Measurements from ENCODE around the gene TANGO2.

Gene TANGO2

DNA sequence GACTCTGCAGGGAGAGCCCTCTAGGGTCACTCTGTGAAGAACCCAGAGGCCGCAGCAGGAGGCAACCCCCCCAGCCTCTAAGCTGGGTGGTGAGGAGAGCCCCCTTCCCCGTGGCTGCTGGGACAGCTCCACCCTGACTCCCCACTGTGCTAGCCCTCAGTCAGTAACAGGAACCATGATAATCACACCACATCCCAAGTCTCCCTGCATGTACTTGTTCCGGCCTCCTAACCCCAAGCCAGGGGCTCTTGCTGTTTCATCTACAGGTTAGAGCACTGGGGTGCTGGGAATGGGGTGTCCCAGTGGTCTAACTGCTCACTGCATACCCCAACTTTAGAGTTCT is 31.2 kb upstream of the TANGO2 start:
- Mint-ChIP-seq H3K4me3 (no peak overlapping the region), H3K27me3 (no peaks in the 10 kb centered on the region), H3K36me3 (ENCODE audit: low read depth) (no peaks in the 10 kb centered on the region), H3K9me3 (no peaks in the 10 kb centered on the region), H3K4me1 (ENCODE audit: low read depth) (no peaks in the 10 kb centered on the region), H3K27ac (no peak overlapping the region)

DNA sequence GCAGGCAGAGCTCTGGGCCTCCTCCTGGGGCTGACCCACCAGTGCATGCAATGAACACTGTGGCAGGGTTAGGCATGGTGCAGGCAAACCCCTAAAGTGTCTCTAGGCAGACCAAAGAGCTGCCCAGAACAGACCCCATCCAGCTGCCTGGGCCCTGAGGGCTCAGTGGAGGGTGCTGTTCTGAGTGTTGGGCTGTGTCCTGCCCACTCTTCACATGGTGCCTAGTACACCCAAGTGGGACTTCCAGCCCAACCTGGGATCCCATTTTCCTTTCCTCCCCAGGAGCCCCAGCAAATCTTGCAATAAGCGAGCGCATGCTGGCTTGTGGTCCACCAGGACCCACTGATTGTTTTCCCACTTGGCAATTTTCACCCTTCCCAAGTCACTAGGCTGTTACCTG is 30.7 kb upstream of the TANGO2 start:
- no peaks in the 10 kb centered on the region for H3K36me3 Mint-ChIP-seq (ENCODE audit: low read depth)
- no peaks in the 10 kb centered on the region for H3K27me3 Mint-ChIP-seq
- no peak overlapping the region for H3K27ac Mint-ChIP-seq
- H3K4me1 Mint-ChIP-seq (ENCODE audit: low read depth), result no peaks in the 10 kb centered on the region
- no peaks in the 10 kb centered on the region for H3K9me3 Mint-ChIP-seq
- no peak overlapping the region for H3K4me3 Mint-ChIP-seq

DNA sequence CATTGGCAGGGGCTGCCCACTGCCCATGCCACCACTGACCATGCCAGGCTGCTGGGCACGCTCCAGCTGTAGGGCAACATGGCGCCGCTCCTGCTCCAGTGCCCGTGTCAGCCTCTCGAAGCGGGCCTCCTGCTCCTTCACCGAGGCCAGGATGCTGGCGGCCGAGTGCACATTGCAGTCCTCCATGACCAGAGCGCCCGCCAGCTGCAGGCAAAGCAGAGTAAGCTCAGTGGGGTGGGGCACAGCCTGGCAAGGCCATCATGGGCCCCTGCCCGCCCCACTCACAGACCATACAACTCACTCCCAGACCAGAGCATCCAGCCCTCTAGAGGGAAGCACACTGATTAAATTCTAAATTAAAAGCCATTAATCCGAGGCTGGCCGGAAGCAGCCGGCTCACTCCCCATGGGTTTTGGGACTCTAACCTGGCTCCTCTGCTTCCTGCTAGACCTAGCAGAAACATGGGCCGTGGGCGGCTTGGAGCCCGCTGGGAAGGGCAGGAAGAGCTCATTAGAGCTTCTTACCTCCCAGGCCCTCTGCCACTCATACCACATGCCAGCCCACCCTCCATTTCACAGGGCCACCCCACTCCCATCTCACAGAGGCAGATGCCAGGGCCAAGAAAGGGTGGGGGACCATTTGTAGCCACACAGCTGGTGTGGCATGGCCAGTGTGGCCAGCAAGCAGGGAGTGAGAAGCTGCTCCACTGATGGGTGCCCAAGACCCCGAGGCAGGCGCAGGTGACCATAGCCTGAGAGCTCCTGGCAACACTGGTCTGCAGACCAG is 30.1 kb upstream of the TANGO2 start:
- Mint-ChIP-seq H3K4me3 (no peak overlapping the region), H3K27me3 (no peaks in the 10 kb centered on the region), H3K36me3 (ENCODE audit: low read depth) (no peaks in the 10 kb centered on the region), H3K9me3 (no peaks in the 10 kb centered on the region), H3K4me1 (ENCODE audit: low read depth) (no peaks in the 10 kb centered on the region), H3K27ac (no peak overlapping the region)

DNA sequence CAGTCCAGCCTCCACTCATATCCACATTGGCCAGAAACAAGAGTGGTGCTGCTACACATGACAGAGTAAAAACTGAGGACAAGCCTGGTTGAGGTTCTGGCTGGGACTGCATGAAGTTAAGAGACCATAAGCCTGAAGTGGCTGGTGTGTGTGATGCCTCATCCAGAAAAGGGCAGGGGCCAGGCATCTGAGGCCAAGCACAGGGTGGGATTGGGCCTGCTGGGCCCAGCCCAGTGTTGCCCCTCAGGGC is 29.6 kb upstream of the TANGO2 start:
- no peaks in the 10 kb centered on the region for H3K36me3 Mint-ChIP-seq (ENCODE audit: low read depth)
- H3K4me3 Mint-ChIP-seq, result no peak overlapping the region
- no peaks in the 10 kb centered on the region for H3K4me1 Mint-ChIP-seq (ENCODE audit: low read depth)
- H3K27me3 Mint-ChIP-seq, result no peaks in the 10 kb centered on the region
- no peaks in the 10 kb centered on the region for H3K9me3 Mint-ChIP-seq
- no peak overlapping the region for H3K27ac Mint-ChIP-seq

DNA sequence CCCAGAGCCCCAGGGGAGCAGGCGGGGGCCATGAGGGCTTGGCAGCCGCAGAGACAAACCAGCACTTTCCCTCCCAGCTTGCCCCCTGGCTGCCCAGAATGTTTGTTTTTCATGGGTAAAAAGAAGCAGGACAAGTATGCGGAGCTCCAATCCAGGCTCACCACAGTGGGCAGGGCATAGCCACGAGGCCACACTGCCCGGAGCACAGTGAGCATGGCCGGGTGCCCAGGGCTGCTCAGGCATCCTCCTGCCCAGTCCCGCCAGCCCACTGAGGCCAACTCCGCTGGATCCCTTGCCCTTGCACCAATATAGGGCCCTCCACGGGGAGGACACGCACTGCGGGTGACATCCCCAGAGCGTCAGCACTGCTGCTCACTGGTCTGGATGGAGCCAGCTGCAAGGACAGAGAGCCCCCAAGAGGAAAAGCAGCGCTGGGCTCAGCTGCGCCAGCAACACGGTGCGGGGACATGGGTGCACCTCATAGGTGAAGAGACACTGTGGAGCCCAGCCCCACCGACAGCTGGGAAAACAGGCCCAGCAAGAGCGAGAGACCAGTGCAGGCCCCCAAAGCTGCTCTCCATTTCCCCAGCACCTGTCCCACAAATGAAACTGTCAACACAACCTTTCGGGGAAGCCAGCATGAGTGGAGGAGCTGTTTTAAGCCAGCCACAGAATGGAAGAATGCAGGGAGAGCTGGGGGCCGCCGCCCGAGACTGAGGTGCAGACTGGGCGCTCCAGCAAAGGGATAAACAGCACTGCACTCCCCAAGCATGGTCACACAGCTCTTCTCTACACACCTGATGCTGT is 29.1 kb upstream of the TANGO2 start:
- H3K27me3 Mint-ChIP-seq, result no peaks in the 10 kb centered on the region
- H3K4me3 Mint-ChIP-seq, result no peak overlapping the region
- H3K36me3 Mint-ChIP-seq (ENCODE audit: low read depth), result no peaks in the 10 kb centered on the region
- no peaks in the 10 kb centered on the region for H3K9me3 Mint-ChIP-seq
- H3K27ac Mint-ChIP-seq, result no peak overlapping the region
- no peaks in the 10 kb centered on the region for H3K4me1 Mint-ChIP-seq (ENCODE audit: low read depth)

DNA sequence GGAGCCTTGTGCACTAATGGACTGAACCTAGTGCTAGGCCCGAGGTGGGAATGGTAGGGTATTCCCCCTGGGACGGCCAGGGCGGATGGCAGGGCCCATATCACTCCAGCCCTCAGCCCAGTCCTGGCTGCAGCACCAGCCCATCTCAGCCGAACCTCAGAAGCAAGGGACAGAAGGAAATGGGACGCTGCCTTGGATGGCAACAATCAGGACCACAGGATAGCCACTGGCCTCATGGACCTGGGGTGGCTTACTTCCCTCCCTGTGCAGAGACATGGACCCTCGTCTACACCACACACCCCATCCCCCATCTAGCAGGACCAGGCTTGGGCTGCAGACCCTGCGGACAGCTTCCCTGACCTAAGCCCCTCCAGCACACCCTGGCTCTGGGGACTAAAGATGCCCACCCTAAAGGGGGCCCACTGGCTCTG is 28.4 kb upstream of the TANGO2 start:
- Mint-ChIP-seq H3K4me3 (no peak overlapping the region), H3K36me3 (ENCODE audit: low read depth) (no peaks in the 10 kb centered on the region), H3K9me3 (no peaks in the 10 kb centered on the region), H3K4me1 (ENCODE audit: low read depth) (no peaks in the 10 kb centered on the region), H3K27ac (no peak overlapping the region), H3K27me3 (no peaks in the 10 kb centered on the region)

DNA sequence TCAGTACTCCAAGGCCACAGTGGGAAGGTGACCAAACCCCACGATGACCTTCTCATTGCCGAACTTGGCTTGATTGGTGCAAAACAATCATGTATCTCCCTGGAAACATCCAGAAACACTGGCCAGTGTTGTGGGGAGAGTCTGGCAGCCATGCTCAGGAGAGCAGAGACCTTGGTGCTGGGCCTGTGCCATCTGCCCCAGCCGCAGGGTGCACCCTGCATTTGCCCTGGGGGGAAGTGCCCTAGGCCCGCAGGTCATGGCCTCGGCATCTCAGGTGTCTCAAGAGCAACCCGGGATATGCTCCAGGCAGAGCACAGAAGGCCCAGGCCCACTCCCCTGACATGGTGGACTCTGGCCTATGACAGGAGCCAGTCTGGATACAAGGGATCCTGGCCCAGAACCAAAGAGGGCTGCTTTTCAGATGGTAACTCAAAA is 28.0 kb upstream of the TANGO2 start:
- Mint-ChIP-seq H3K27me3 (no peaks in the 10 kb centered on the region), H3K4me3 (no peak overlapping the region), H3K4me1 (ENCODE audit: low read depth) (no peaks in the 10 kb centered on the region), H3K27ac (no peak overlapping the region), H3K9me3 (no peaks in the 10 kb centered on the region), H3K36me3 (ENCODE audit: low read depth) (no peaks in the 10 kb centered on the region)

DNA sequence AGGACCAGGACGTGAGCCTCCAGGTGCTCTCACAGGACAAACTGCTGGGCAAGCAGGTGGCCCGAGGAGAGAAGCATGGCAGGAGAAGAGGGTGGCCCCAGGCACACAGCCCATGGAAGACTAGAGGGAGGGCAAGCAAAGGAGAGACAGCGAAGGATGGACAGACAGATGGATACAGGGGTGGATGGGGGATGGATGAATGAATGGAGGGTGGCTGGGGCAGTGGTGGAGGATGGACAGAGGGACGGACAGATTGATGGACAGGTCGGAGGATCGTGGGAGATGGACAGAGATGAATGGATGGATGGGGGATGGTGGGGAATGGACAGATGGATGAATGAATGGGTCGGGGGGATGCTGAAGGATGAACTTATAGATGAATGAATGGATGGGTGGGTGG is 27.0 kb upstream of the TANGO2 start:
- no peak overlapping the region for H3K4me3 Mint-ChIP-seq
- H3K27me3 Mint-ChIP-seq, result no peaks in the 10 kb centered on the region
- H3K27ac Mint-ChIP-seq, result no peak overlapping the region

DNA sequence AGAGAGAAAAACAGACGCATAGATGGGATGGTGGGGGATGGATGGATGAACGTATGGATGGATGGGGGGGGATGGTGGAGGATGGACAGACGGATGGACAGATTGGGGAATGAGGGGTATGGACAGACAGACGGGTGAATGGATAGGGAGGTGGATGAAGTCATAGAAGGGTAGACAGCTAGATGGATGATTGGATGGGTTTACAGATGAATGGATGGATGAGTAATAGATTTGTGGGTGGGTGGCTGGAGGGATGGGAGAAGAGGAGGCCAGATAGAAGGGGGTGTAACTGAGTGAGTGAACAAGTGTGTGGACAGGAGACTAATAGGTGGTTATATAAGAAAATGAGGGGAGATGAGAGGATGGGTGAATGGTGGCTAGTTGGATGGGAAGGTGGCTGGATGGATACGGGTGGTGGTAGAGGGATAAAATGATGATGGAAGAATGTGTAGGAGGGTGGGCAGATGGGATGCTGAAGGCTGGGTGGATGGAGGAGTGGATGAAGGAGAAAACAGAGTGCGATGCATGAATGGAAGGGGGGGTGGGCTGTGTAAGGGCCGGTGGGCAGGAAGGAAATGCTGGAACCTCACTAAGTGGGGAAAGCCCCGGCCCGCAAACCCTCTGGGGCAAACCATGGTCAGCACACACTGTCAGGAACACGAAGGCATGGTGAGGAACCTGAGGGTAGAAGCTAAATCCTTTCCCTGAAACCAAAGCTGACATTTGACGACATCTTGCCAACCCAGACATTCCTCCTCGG is 25.9 kb upstream of the TANGO2 start:
- Mint-ChIP-seq H3K27ac (no peak overlapping the region), H3K4me1 (ENCODE audit: low read depth) (no peaks in the 10 kb centered on the region), H3K9me3 (no peaks in the 10 kb centered on the region), H3K36me3 (ENCODE audit: low read depth) (no peaks in the 10 kb centered on the region), H3K4me3 (no peak overlapping the region), H3K27me3 (no peaks in the 10 kb centered on the region)

More for the DNA sequence above, 27.0 kb upstream of the TANGO2 start:
- Mint-ChIP-seq H3K9me3 (no peaks in the 10 kb centered on the region), H3K4me1 (ENCODE audit: low read depth) (no peaks in the 10 kb centered on the region), H3K36me3 (ENCODE audit: low read depth) (no peaks in the 10 kb centered on the region)

DNA sequence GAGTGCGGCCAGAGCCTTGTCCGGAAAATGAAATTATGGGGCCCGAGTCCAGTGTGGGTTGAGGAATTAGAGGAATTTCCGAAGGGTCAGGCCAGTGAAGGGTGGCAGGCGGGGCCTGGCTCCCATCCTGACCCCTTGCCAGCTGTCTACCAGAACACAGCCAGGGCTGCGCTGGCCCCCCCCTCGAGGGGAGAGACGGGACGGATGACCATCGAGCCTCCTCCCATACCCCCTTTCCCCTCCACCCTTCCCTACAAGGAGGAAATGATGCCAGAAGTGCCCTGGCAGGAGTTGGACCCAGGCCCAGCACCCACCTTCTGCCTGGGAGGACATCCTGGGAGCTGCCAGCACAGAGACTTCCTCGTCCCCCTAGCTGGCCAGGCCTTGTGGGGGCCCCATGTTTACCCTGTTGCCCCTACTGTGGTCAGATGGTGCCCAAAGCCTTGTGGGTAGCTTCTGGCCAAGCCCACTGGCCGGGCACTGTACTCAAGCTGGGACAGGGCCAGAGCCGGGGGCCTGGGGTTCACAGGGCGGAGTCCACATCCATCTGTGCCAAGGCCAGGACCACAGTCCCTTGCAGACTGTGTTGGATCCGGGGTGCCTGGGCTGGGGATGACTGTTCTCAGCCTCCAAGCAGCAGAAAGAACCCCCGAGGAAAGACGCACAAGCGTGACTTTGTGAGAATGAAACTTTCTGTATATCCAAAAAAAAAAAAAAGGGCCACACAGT is 25.1 kb upstream of the TANGO2 start:
- Mint-ChIP-seq H3K4me3 (no peak overlapping the region), H3K36me3 (ENCODE audit: low read depth) (no peaks in the 10 kb centered on the region), H3K27me3 (no peaks in the 10 kb centered on the region), H3K4me1 (ENCODE audit: low read depth) (no peaks in the 10 kb centered on the region), H3K27ac (no peak overlapping the region), H3K9me3 (no peaks in the 10 kb centered on the region)

DNA sequence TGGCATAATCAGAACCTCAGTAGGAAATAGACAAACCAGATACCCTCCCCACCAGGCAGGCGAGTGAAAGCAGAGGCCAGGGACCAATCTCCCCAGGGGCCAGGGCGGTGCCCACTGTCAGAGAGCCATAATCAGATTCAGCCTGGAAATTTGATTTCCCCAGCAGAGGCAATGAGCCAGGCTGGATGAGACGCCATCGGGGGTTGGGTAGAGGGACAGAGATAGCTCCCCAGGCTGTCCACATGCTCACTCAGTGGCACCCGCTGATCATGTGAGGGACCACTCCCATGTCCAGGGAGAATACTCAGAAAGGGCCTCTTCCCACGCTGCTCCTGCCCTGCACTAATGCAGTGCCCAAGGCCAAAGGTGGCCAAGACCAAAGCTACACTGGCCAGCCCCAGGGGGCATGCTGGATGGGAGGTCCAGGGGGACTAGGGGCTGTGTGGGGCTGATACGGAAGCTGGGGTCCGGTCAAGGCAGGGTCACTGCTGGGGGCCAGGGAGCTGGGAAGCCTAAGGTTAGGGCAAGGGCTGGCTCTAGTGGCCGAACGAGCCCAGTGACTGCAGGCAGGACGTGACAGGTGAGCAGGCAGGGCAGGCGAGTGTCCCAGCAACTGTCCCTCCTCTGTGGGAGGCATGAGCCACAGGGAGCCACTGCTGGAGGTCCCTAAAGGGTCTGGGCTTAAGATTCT is 24.1 kb upstream of the TANGO2 start:
- Mint-ChIP-seq H3K36me3 (ENCODE audit: low read depth) (no peaks in the 10 kb centered on the region), H3K4me1 (ENCODE audit: low read depth) (no peaks in the 10 kb centered on the region)

DNA sequence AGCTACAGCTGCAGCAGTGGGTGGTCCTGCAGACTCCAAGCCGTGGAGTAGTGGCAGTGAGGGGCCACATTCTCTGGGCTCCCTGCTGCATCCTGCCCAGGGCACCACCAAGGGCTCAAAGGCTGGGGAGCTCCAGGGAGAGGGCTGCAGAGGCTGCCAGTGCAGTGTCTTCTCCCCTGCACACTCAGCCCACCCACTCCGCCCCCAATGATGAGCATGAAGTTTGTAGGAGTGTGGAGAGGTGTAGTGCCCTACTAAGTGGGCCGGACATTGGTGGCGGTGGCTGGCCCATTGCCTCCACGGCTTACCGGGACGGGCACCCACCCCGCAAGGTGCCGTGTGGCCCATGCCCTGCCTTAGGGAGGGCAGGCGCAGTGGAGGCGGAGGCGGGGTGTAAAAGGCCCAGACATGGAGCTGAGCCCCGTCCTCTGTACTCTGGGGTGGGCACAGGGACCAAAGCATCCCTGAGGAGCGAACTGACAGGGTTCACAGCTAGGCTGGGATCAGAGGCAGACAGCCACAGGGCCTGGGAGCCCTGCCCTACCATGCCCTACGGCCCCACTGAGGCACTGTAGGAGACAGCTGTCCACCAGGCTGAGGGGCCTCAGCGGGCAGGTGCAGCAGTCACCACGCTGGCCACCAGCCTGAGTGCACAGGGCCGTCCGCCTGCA is 23.2 kb upstream of the TANGO2 start:
- Mint-ChIP-seq H3K36me3 (ENCODE audit: low read depth) (no peaks in the 10 kb centered on the region), H3K27ac (no peak overlapping the region), H3K9me3 (peaks cover 4% of the 10 kb centered on the region), H3K4me1 (ENCODE audit: low read depth) (no peaks in the 10 kb centered on the region), H3K4me3 (no peak overlapping the region), H3K27me3 (no peaks in the 10 kb centered on the region)

More for the DNA sequence above, 24.1 kb upstream of the TANGO2 start:
- H3K9me3 Mint-ChIP-seq, result no peaks in the 10 kb centered on the region
- H3K27ac Mint-ChIP-seq, result no peak overlapping the region
- no peaks in the 10 kb centered on the region for H3K27me3 Mint-ChIP-seq
- H3K4me3 Mint-ChIP-seq, result no peak overlapping the region

DNA sequence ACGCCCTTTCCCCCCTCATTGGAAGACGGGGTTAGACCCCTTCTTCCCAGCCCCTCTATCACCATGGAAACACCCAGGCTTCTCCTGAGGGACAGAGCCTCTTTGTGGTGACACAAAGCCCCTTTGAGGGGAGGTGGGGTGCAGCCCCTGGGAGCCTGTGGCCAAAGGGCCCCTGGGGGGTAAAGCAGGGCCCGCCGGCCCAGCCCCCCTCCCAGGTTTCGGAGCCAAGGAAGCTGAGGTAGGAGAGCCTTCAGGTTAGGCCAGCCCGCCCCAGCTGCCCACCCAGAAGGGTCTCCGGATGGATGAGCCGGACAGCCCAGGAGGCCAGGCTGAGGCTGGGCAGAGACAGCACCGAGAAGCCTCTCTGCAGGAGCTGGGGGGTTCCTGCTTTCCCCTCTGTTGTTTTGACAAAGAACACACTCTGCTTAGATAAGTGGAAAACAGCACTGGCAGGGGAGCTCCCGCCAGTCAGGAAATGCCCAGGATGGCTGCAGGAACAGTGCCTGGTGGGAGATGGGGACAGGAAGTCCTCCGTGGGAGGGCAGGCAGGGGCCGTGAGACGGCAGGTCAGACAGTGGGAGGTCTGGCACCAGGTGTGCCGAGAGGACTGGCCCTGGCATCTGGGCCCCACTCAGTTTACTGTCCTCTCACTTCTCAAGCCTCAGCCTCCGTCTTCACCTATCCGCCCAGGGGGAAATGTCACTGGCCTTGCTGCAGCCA is 22.5 kb upstream of the TANGO2 start:
- Mint-ChIP-seq H3K9me3 (peaks cover 9% of the 10 kb centered on the region), H3K27me3 (no peaks in the 10 kb centered on the region), H3K36me3 (ENCODE audit: low read depth) (peaks cover 1% of the 10 kb centered on the region), H3K27ac (no peak overlapping the region), H3K4me1 (ENCODE audit: low read depth) (no peaks in the 10 kb centered on the region), H3K4me3 (no peak overlapping the region)
